NCI-H1930 (cell line): ENCODE data around the gene TMEM184C.
A peak's percentile ranks its signal among the peaks of the same experiment; 100 is the strongest.

Experiments used
- DNase-seq, 2 experiments: peaks; one replicate each; lab custom pipeline; 2025; lab: John Stamatoyannopoulos, UW

Gene TMEM184C

DNA sequence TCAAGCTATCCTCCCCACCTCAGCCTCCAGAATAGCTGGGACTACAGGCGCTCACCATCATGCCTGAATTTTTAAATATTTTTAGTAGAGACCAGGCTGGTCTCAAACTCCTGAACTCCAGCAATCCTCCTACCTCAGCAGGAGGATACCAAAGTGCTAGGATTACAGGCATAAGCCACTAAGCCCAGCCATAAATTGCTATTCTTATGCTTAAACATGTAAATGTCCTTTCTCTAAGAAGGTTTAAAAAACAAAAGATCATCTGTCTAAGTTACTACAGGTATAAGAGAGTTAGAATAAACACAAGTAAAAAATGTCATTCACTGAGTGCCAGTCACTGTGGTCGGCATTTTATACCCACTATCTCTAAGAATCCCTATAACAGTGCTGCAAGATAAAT lies 38.4 kb downstream of the TMEM184C start:
- no peak for DNase-seq

DNA sequence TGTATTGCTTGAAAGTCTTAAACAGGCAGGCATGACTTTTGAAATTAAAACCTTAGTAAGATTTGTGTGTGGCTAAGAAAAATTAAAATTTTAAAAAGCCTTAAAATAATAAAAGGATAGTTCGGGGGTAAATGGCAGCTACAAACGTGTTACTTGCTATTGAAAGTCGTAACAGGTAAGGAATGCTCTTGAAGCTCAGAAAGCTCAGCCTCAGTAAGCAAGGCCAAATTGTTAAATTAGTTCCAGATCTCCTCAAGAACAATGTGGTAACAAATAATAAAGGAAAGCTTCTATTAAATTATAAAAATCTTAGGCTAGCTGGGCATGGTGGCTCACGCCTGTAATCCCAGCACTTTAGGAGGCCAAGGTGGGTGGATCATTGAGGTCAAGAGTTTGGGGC lies 41.3 kb downstream of the TMEM184C start:
- DNase-seq: no peak

GRCh38 chr4:147674073-147674472 lies 56.9 kb downstream of the TMEM184C start:
- no peak for DNase-seq

DNA sequence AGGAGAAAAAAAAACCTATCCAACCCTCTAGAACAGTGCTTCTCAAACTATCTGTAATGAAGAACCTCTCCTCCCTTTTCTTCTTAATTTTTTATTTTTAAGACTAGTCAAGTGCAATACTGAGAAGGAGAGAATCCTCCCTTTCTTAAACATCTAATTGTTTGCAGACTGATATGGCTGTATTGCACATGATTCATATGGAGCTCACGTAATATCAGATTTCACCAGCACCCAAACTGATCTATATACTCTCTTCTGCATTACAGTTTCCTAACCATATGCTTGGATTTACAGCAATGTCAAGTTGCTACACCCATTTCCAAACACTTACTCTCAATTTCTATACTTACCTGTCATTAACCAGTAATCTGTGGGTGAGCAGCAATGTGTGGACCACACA lies 57.3 kb downstream of the TMEM184C start:
- no peak for DNase-seq

DNA sequence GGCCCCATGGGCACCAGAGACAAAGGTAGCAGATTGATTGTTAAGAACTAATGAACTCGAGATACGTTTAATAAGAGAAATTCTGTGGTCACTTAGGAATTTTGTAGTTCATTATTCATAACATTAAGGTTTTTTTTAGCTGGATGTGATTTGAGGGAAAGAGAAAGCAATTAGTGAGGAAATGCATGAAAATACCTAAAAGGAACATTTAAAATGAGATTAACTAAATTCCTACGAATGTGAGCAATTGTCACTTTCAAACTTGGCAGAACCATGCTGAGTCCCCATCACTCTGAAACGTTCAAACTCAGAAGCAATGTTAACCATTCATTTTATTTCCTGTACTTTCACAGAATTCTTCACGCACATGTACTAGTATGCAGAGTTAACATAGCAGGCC lies 60.9 kb downstream of the TMEM184C start:
- DNase-seq: no peak

GRCh38 chr4:147678796-147679549 lies 61.8 kb downstream of the TMEM184C start:
- no peak for DNase-seq

- no peak for DNase-seq
Observed at GRCh38 chr4:147682755-147683154, 65.6 kb downstream of the TMEM184C start.

GRCh38 chr4:147683188-147683591 lies 66.0 kb downstream of the TMEM184C start:
- no peak for DNase-seq

DNA sequence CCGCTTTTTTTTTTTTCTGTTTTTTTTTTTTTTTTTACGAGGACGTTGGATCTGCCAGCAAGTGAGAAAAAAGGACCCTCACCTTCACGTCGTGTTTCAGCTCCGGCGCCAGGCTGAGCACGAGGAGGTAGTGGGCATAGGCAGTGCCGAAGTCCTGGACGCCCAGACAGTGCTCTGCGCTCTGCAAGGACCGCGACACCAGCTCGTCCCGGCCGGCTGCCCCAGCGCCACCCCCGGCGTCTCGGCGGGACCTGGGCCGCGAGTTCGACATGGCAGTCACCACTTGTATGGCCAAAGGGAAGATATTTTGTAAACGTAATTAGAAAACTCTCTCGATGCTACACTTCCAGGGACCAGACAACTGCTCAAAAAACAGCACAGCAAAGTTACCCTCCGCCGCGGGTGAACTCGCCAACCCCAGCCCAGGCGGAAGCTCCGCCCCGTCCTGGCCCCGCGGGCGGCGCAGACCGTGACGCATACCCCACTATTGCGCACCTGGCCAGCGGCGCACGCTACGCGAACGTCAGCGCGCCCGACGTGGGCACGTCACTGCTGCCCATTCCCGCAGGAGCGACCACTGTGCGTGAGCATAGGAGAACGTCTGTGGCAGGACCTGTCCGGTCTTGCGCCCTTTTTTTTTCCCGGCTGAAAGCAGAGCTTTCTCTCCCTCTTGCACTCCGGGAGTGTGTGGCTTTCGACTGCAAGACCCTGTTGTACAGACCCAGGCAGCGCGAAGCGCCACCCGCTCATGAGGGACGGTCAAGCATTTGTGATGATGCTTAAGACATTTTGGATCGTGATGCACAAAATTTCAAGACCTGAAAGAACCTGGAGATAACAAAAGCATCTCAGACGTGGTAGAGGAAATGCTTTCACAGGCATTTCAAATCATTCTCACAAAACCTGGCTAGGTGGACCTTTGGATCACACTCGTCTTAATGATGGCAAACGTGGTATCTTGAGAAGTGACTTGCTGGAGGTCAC lies 66.8 kb downstream of the TMEM184C start, which contains the start of gene PRMT9:
Gene PRMT9 (minus strand): TSS at position 447 of the 984 bp plus-strand sequence. CDS start 176 bp downstream, at position 271.
- DNase-seq: peak; percentile 84 to 87

DNA sequence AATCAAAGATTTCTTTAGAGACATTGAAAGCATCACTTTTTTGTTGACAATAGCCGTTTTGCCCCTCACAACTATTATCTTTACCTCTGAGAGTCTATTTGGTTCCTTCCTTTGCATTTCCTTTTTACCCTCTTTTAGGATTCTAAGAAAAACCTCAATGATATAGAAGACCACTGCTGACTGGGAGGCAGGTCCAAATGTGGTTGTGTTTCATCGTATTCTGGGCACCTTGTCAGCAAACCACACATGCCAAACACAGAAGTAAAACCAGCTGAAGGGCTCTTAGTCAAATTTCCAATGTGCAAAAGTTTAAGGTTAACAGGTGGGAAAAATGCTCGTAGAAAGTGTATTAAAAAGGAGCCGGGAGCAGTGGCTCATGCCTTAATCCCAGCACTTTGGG lies 71.9 kb downstream of the TMEM184C start:
- DNase-seq: no peak

DNA sequence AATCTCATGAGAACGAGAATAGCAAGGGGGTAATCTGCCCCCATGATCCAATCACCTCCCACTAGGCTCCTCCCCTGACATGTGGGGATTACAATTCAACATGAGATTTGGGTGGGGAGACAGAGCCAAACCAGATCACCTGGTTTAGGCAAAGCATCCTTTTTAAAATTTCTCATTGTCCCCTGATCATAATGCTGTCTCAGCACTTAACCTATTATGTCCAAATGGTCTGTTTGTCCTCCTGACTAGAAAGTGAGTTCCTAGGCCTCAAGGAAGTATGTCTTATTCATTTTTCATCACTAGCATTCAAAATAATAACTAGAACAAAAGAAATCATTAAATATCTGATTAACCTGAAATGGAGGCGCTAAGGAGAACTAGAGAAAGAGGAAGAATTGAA lies 74.6 kb downstream of the TMEM184C start:
- DNase-seq: no peak

GRCh38 chr4:147693218-147693617 lies 76.0 kb downstream of the TMEM184C start:
- DNase-seq: no peak

- no peak for DNase-seq
Observed at GRCh38 chr4:147696866-147697265, 79.7 kb downstream of the TMEM184C start.

DNA sequence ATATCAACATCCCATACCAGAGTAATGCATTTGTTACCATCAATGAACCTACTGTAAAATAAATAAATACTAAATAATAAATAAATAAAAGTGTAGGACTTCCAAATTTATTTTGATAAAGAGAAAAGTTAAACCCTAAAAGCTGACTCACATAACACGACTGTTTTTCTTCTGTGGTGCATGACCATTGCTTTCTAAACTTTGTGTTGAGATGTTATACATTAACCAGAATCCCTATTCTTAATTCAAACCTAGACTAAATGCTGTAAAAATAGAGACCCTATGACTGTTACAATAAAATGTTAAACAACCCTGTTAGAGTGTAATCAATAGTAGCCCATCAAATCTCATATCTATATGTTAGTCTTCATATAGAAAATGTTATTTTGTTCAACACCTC lies 87.6 kb downstream of the TMEM184C start:
- DNase-seq: no peak

DNA sequence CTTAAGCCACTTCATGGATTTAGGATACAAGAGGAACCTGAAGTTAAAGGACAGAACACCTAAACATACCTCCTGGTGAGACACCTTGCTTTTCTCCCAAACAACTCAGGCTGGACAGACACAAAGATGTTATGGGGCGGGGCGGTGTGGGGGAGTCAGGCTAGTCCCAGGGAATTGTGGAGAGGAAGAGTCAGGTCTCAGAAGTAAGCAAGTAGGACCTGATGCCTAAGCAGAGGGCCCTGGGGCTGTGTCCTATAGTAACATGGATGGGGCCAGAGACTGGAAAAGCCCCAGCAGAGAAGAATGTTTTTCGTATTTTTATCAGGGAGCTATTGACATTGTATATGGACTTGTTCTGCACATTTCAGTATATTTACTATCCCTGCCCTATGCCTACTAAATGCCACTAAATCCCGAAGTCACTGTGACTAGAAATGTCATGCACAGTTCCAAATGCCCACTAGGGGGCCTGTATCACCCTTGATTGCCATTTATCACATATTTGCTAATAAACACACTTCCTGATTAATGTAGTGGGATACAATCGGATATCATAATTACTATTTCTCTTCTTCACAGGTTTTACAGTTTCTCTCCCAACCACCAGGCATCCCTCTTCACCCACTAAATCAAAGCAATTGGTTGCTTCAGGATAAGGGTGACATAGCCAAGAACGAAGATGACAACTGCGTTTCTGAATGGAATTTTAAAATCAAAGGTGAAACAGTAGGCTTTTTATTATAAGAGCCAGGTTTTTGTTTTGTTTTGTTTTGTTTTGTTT lies 90.9 kb downstream of the TMEM184C start:
- no peak for DNase-seq

GRCh38 chr4:147709999-147710398 lies 92.8 kb downstream of the TMEM184C start:
- no peak for DNase-seq

- no peak for DNase-seq
Observed at GRCh38 chr4:147714575-147715401, 97.6 kb downstream of the TMEM184C start.

GRCh38 chr4:147717878-147718277 lies 100.7 kb downstream of the TMEM184C start:
- DNase-seq: no peak
